NCI-H1417 (cell line): Measurements from ENCODE around the gene SPATC1L.

Source experiments
- DNase-seq, 3 experiments: peaks; one replicate each; lab custom pipeline; 2025; lab: John Stamatoyannopoulos, UW

SPATC1L gene

GRCh38 chr21:46215436-46216131, 31.3 kb upstream of the SPATC1L start:
- DNase-seq = no peak

DNA sequence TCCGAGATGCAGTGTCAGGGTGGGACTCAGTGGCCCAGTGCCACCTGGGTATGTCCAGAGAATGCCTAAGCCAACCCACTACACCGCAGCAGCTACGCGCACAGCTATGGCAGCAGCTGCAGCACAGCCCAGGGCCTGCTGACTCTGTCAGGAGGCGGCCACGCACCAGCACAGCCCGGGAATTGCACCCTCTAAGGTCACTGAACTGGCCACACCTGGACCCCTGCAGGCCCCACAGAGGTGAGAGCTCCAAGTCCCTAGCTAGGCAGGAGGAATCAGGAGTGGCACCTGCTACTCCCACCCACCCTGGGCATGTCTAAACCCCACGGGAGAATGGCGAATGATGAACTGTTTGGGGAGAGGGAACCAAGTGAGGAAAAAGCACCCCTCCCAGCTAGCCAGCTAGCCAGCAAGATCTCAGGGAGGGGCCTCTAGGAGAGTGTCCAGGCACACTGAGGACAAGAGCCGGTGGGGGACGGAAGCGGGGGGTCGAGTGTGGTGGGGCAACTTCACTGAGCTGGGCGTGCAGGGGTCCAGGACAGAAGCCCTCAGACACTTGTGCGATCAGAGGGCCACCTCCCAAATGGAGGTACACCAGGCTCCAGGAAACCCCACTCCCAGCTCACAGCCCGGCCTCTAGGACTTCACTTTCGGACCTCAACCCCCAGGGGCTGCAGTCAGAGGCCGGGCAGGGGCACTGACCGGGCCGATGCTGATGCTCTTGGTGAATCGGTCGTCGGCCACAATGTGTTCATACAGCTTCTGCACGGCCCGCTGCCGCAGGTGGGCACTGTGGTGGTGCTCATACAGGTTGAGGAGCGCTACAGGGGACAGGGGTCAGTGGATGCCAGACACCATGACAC, 30.4 kb upstream of the SPATC1L start:
- DNase-seq = no peak

GRCh38 chr21:46213620-46214286, 29.5 kb upstream of the SPATC1L start:
- no peak for DNase-seq

DNA sequence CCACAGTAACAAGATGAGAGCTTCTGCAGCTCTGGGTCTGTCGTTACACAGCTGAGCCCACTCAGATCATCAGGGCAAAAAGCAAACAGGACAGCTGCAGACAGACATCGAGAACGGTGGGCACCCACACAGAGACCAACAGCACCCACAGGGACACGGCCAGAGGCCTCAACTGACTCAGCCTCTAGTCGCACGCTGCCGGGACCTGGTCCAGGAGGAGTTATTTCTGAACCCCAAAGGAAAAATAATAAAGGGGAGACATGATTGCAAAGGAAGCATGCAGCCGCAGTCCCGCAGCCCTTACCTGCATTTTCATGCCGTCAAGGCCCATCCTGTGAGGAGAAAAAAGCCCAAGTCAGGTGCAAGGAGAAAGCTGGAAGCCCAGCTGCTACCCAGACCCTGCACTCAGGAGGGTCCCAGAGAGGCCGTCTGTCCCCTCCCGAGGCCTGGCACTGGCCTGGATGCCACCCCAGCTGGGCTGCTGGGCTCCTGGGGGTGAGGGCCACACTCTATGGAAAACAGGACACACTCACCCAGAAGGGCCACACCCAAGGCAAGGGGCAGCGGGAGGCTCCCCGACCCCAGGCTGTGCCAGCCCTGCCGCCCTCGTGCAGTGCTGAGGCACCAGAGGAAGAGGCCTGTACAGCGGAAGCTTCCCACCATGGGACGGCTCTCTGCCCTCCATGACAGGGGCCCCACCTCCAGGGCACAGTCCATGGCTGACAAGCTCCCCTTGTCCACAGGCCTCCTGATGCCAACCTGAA, 28.6 kb upstream of the SPATC1L start:
- no peak for DNase-seq

- DNase-seq = no peak
Measured at GRCh38 chr21:46211786-46212720, 27.8 kb upstream of the SPATC1L start.

DNA sequence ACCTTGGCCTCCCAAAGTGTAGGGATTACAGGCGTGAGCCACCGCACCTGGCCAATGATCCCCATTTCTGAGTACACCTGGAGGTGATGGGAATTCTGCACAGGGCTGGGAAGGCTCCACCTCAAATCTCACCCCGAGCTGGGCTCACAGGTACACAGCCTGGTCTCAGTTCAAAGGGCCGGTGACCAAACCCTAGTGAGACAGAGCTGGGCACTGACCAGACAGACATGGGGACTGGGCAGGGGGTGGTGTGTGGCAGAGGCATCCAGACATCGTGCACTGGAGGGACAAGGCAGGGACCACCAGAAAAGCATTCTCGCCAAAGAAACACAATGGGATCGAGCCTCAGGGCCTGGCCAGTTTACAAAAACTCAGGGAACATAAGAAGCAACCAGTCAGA, 27.1 kb upstream of the SPATC1L start:
- no peak for DNase-seq

DNA sequence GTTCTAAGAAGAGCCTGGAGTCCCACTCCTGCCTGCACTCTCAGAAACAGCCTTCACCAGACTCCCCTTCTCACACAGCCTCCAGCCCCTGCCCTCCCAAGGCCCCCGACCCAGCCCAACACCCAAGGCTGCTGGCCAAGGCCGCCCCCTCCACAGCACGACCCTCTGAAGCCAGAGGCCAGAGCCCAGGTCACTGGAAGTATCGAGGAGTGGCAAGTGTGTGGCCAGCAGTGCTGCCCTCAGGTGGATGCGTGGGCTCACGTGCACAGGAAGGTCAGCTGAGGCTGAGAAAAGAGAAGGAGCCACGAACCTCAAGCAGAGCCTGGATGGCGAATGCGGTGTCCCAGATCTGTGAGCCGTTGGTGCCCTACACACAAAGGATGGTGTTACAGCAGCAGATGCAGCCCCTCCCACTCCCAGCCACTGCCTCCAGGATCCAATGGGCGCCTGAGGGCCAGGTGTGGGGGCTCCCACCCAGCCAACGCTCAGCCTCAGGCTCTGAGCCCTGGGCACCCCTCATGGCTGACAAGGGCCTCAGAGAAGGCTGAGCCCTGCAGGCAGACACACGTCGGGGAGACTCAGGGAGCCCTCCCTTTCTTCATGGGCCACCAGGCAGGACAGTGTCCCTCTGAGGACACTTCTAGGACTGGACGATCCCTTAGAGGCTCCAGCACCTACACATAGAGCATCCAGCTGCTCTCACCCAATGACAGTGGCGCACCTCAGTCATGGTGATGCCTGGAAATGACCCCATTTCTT, 26.3 kb upstream of the SPATC1L start:
- DNase-seq = no peak

DNA sequence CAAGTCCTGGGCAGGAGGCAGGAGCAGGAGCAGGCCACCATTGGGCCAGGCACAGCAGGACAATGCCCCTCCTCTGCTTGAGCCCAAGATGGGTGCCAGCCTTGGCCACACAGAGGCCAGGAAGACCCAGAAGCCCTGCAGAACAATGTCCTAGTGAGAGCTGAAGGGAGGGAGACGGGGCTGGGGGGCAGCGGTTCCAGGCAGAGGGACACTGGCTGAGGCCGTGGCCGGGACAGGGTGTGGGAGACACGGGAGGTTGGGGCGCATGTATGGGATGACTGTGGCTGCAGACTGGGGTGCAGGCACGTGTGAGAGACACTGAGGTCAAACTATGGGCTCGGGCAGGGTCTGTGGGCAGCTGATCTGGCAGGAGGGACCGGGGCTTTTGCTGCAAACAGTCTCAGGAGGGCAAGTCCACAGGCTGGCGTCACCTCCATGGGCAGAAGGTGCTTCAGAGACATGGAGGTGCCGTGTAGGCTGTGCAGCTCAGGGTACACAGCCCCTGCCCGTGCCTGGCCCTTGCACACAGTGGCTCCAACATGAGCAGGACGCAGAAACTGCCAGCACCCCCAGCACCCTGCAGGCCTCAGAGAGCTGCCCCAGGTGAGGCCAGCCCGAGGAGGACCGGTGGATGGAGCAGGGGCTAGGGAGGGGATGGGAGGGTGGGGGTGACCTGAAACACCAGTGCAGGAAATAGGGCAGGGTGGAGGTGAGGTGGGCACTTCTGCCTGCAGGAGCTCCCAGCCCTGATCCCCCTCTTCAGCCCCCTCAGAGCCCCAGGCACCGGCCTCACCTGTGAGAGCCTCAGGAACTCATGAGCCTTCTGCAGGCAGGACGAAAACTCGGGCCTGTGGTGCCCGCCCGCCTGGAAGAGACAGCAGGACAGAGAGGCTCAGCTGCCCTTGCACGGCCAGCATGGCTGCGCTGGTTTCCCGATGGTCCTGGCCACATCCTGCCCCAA, 24.8 kb upstream of the SPATC1L start:
- no peak for DNase-seq

GRCh38 chr21:46207920-46208591, 23.8 kb upstream of the SPATC1L start:
- DNase-seq = no peak

GRCh38 chr21:46207006-46207919, 23.0 kb upstream of the SPATC1L start:
- DNase-seq = no peak

- no peak for DNase-seq
Measured at GRCh38 chr21:46206163-46207005, 22.1 kb upstream of the SPATC1L start.

GRCh38 chr21:46205766-46206162, 21.5 kb upstream of the SPATC1L start:
- peak in 1 of 3 experiments; percentile 92 for DNase-seq

DNA sequence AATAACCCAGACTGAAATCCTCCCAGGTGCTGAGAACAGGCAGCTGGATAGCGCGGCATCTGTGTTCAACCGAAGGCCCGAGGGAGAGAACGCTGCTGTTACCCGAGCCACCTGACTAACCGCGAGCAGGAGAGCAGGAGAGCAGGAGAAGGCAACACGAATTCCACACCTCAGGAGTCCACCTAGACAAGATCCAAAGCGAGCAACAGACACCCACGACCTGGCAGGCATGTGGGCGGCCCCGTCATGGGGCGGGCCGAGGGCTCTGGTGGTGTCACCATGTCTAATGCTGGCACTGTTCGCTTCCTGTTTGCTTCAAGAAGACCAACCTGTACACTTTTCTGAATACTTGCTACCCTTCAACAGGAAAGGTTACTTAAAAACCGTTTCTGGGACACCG, 20.9 kb upstream of the SPATC1L start:
- DNase-seq = peak in 1 of 3 experiments; percentile 53

- DNase-seq = no peak
Measured at GRCh38 chr21:46203203-46203600, 18.9 kb upstream of the SPATC1L start.

DNA sequence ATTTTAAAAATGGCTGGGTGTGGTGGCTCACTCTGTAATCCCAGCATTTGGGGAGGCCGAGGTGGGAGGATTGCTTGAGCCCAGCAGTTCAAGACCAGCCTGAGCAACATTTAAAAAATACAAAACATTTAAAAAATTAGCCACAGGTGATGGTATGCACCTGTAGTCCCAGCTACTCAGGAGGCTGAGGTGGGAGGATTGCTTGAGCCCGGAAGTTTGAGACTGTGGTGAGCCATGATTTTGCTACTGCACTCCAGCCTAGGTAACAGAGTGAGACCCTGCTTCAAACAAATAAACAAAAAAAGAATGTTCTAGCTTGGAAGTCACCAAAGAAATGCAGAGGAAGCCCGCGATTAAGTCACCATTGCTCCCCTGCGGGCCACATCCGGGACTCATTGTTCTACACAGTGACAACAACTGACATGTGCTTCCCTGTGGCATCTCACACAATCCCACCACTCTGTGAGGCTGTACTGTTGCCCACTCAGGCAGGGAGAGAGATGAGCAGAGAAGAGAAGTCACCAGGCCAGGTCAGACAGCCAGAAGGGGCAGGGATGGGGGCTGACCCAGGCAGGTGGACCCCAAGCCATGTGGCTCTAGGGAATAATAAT, 18.4 kb upstream of the SPATC1L start:
- no peak for DNase-seq
